HG03045 (cell line): ENCODE measurements around the gene DGUOK.

Experiments
- ATAC-seq: cut with Tn5 transposase; IDR thresholded peaks from one replicate; pipeline ENCODE4 v1.9.1; 2021; ENCODE audit warnings: mild to moderate bottlenecking, moderate library complexity; ENCODE audit not compliant: unreplicated experiment

The DGUOK gene

DNA sequence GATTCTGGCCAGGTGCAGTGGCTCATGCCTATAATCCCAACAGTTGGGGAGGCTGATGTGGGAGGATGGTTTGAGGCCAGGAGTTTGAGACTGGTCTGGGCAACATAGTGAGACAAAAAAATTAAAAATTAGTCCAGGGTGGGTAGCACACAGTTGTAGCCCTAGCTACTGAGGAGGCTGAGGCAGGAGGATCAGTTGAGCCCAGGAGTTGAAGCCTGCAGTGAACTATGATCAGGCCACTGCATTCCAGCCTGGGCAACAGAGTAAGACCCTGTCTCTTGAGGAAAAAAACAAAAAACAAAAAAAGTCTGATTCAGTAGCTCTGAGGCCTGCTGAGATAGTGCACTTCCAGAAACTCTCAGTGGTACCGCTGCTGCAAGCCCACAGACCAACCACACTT, 50.1 kb downstream of the DGUOK start:
- ATAC-seq = no peak

DNA sequence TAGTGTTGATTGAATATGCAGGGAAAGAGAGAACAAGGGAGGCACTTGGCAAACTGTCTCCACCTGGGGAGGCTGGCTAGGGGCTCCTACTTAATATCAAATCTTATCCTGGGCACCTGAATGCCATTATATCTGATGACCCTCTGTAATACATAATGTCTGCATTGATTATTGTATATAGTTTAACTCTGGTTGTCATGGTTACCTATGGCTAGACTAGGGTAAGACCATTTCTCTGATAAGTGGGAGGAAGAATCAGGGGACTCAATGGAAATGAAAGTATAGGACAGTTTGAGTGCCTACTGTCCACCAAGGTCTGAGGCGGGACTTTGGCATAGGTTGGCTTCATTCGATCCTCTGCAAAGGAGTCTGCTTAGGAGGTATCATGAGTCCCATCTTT, 50.8 kb downstream of the DGUOK start:
- ATAC-seq = no peak

- no peak for ATAC-seq
Observed at GRCh38 chr2:73979021-73979420, 52.3 kb downstream of the DGUOK start.

- ATAC-seq = no peak
Observed at GRCh38 chr2:73979686-73980085, 53.0 kb downstream of the DGUOK start.

- ATAC-seq = no peak
Observed at GRCh38 chr2:73980566-73980965, 53.9 kb downstream of the DGUOK start.

GRCh38 chr2:73981081-73982001, 54.7 kb downstream of the DGUOK start:
- no peak for ATAC-seq

DNA sequence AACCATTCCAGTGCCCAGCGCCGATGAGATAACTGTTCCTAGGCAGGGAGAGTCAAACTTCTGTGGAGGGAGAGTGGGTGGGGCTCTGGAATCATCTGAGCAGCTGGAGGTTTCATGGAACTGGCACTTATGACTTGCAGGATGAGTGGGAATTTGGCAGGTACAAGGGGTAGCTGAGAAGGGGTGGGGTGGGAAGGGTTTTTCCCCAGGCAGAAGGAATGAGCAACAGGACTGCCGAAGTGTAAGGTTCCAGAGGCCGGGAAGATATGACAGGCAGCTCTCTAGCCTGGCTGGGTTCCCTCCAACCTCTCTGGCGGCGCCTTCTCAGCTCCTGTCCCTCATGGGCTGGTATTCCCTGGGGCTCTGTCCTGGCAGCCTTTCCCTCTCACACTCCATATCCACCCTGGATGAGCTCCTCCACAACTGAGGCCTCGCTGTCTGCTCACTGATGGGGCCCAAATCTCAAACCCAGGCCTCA, 55.5 kb downstream of the DGUOK start:
- no peak for ATAC-seq

DNA sequence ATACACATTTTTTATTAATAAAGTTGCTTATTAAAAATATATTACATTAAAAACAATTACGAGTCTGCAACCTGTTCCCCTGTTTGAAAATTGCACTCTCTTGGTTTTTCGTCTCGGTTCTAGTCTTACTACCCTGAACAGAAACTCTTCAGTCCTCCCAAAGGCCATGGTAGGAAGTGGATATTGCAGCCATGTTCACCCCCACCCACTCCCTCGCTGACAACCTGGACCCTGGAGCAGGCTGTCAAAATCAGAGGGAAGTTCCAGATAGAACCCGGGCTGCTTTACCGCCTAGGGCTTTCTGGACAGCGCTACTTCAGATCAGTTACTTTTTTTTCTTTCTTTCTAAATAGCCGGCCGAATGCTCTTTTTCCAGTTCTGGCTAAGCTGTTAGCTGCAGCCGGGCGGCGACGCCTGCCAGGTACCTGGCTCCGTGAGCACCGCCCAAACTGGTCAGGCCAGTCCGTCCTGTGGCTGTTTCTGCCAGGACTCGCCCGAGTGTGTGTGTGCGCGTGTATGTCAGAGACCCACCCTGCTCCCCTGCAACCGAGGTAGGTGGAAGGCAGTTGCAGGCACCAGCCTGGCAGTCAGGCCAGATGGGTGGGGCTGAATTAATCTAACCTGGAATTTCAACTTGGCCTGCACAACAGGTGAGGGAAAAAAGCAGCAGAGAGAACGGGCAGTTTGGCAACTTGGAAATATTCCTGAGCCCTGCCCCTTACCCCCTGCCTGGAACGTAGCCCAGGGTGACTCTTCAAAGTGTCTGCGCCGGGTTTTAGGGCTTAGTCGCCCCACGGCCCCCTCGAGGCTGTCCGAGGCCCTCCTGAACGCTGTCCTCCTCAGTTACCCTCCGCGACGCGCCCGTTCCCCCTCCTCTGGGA, 56.9 kb downstream of the DGUOK start:
- ATAC-seq = no peak

DNA sequence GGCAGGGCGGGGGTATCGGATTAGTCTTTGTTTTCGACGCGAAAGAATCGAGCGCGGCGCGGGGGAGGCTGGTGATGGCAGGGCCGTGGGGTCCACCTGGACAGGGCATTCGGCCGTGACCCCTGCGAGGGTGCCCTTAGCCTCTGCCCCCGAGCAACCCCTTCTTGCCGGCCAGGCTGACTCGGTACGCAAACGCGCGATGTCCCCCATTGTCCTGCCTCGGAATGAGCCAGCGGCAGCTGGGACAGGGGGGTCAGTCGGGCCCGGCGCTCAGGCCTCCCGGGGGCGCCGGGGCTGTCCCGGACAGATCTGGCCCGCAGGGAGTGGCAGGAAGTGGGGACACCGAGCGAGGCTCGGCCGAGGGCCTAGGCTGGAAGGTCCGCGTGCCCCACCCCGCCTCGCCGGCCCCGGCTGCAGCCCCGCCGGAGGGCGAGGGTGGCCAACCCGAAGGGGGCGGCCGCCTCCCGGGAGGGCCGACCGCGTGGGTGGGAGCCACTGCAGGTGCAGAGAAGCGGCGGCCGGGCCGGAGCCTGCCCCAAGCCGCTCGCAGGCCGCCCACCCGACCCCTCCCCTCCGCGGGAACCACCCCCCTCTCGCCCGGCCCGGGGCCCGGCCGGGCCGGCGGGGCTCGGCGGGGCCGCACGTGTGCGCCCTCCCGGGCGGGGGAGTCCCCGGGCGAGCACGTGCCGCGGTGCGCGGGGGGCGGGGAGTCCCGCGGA, 57.7 kb downstream of the DGUOK start, which contains the start of gene TET3:
TET3 (plus strand) TSS at position 708 of the 719 bp plus-strand sequence. CDS start 1,494 bp downstream, outside the sequence.
- ATAC-seq = peak; percentile 43

DNA sequence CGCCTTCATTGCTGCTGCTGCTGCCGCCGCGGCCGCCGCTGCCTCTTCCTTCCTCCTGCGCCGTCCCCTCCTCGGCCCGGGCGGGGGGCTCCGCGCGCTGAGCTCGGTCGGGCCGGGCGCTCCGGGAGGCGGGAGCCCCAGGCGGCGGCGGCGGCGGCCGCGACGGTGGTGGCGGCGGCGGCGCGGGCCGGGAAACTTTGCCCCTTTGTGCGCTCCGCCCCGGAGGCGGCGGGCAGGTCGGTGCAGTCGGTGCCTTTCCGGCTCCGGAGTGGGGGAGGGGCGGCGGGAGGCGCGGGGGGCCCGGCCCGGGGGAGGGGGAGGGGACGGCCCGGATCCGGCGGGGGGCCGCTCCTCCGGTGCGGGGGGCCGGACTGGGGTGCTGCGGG, 58.2 kb downstream of the DGUOK start:
- peak; percentile 21 for ATAC-seq

- peak; percentile 50 for ATAC-seq
Observed at GRCh38 chr2:73985308-73986084, 58.8 kb downstream of the DGUOK start.

DNA sequence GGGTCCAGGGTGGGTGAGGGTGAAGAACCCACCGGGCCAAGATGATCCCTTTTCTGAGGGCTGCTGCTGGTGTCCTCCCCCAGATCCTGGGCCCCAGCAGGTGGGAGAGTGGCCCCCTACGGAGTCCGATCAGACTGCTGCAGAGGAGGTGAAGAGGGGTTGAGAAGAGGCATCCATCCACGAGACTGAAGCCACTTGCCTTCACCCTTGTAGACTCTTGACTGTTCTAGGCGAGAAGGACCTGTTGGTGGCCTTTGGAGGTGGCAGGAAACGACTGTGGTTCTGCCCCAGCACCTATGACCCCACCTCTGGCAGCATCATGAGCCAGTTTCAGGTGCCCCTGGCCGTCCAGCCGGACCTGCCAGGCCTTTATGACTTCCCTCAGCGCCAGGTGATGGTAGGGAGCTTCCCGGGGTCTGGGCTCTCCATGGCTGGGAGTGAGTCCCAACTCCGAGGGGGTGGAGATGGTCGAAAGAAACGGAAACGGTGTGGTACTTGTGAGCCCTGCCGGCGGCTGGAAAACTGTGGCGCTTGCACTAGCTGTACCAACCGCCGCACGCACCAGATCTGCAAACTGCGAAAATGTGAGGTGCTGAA, 59.5 kb downstream of the DGUOK start:
- no peak for ATAC-seq

DNA sequence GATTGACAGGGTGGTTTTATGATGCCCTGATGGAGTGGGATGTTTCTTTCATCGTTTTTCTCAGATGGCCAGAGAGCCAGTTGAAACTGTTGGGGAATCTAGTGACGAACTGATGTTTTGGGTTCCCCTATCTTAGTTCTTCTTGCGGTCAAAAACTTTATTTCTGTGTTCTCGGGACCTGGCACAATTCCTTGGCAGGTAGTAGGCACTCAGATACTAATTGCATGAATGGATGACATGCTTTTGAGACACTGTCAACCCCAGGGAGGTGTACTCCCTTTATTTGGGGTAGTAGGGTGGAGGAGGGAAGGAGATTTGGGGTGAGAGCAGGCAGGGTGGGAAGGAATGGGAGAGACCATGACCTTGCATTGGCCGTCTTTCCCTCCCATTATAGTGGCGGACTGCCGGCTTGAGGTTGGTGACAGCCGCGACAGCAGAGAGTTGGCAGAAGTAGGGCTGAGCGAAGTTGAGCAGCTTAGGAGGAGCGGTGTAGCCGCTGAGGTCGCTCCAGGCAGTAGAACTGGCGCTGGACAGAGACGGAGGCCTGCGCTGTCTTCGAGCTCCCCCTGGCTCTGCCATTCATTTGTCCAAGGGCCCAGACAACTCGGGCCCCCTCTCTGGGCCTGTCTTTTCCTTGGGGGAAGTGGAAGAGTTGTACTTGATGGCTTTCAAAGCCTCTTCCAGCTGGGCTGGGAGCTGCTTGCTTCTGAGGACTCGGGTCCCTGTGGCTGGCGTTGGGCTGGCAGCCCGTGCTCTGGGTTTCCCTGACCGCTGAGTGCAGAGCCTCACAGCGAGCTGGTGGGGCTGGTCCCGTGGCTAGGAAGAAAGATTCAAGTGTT, 60.6 kb downstream of the DGUOK start:
- ATAC-seq = no peak

- no peak for ATAC-seq
Observed at GRCh38 chr2:73987948-73988700, 61.4 kb downstream of the DGUOK start.

DNA sequence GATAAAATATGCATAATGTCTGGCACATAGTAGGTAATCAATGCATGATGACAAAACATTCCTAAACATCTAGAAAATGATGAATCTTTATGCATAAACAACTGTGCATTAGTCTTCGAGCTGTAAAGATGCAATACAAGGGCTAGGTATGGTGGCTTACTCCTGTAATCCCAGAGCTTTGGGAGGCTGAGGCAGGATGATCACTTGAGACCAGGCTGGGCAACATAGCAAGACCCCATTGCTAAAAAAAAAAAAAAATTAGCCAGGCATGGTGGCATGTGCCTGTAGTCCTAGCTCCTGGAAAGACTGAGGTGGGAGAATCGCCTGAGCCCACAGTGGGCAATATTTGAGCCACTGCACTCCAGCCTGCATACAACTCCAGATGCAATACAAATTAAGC, 63.3 kb downstream of the DGUOK start:
- no peak for ATAC-seq

DNA sequence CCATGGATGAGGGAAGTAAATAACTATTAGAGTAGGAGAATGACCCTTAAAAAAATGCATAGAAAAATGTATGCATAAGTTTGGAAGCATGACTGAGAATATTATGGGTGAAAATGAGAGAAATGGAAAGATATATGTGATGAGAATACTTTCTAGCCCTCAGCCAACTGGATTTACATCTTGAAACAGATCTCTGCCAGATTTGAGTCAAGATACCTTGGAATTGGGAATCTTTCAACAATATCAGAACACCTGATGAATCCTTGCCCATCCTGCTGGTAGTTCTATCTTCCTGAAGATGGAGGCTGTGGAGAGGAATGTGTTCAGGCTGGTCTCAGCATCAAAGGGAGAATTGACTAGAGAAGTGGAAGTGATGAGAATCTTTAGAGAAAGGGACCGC, 63.9 kb downstream of the DGUOK start:
- ATAC-seq = no peak

GRCh38 chr2:73992036-73992435, 65.4 kb downstream of the DGUOK start:
- no peak for ATAC-seq

DNA sequence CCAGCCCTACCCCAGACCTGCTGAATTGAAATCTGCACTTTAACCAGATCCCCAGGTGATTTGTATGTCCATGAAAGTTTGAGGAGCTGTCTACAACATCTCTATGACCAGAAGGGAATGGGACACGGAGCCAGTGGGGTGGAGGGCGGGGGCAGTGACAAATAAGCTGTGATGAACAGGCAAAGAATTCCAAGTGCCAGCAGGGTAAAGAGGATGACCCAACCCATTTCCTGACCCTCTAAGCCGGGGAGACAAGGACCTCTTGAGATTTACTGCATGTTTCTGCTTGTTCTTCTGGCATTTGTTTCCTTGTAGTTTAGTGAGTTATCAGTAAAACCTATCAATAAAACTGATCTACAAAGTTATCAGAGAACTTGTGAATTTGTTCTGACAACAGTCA, 66.7 kb downstream of the DGUOK start:
- no peak for ATAC-seq
